H1 (cell line): ENCODE data around the gene EIPR1. TPM values are rescaled to one million over a fixed set of nuclear protein-coding genes. Genes with fewer than 3 reads are reported as not detected.

Source experiments
- CTCF ChIA-PET: fragments of 300-600 bp; sonication (Branson Sonifier 250); formaldehyde crosslinking; loops from one replicate; lab custom pipeline; 2021; ENCODE audit not compliant: partially characterized antibody; lab: Charles Lee
- POLR2A ChIA-PET: fragments of 300-600 bp; sonication (Branson Sonifier 250); formaldehyde crosslinking; loops from one replicate; lab custom pipeline; 2021; ENCODE audit warnings: inconsistent platforms; ENCODE audit not compliant: partially characterized antibody; lab: Charles Lee
- DNase-seq, 2 experiments: peaks; one replicate each; pipeline versions ENCODE4 v3.0.0 to v3.0.0-alpha.2; 2010 to 2022; ENCODE audit warnings: low spot score in 2 of 2, low read depth in 1 of 2, mixed read lengths in 1 of 2
- FAIRE-seq: peaks from 2 replicates; lab custom pipeline; 2011; peaks lifted over from hg19 to GRCh38; lab: Jason Lieb, UNC
- H2AFZ ChIP-seq: 2 replicates; pipeline ENCODE4 v1.8.1; 2012; ENCODE audit warnings: low read length, inconsistent platforms
- H2AK5ac ChIP-seq: 2 replicates; pipeline ENCODE4 v1.6.1; 2013; ENCODE audit warnings: low read depth, low read length
- H2BK120ac ChIP-seq: replicated peaks from 2 replicates; pipeline ENCODE3; 2013; ENCODE audit warnings: low read depth, low read length, inconsistent platforms
- H2BK12ac ChIP-seq: 2 replicates; pipeline ENCODE4 v1.6.1; 2013; ENCODE audit warnings: low read depth, low read length
- H2BK15ac ChIP-seq: 2 replicates; pipeline ENCODE4 v1.6.1; 2013; ENCODE audit warnings: low read length
- H2BK20ac ChIP-seq: 2 replicates; pipeline ENCODE4 v1.6.1; 2013; ENCODE audit warnings: low read length
- H2BK5ac ChIP-seq: 2 replicates; pipeline ENCODE4 v1.6.1; 2013; ENCODE audit warnings: low read depth, low read length
- H3K14ac ChIP-seq: 2 replicates; pipeline ENCODE4 v1.6.1; 2013; ENCODE audit warnings: inconsistent platforms; ENCODE audit not compliant: insufficient read length
- H3K18ac ChIP-seq: 2 replicates; pipeline ENCODE4 v1.6.1; 2013; ENCODE audit warnings: low read length; ENCODE audit errors: extremely low read depth
- H3K23ac ChIP-seq: 2 replicates; pipeline ENCODE4 v1.6.1; 2013; ENCODE audit warnings: inconsistent platforms; ENCODE audit not compliant: insufficient read length
- H3K23me2 ChIP-seq: 2 replicates; pipeline ENCODE4 v1.6.1; 2013; ENCODE audit warnings: low read depth, low read length
- H3K27ac ChIP-seq: 2 replicates; pipeline ENCODE4 v1.6.1; 2011; ENCODE audit warnings: low read depth, low read length, inconsistent platforms
- H3K27me3 ChIP-seq, 4 experiments: replicated peaks in 1 of 4; 1 replicate in 1 of 4; 2 replicates in 3 of 4; pipeline versions ENCODE4 v1.6.1 to v1.8.1; 2011 to 2013; ENCODE audit warnings: low read length in 3 of 4, mild to moderate bottlenecking in 3 of 4, inconsistent platforms in 2 of 4, mixed read lengths in 2 of 4, moderate library complexity in 1 of 4; ENCODE audit not compliant: control insufficient read depth in 3 of 4, insufficient read depth in 3 of 4; ENCODE audit errors: extremely low read depth in 1 of 4
- H3K36me3 ChIP-seq, 4 experiments: 2 replicates each; pipeline versions ENCODE4 v1.6.1 to v1.8.1; 2011 to 2013; ENCODE audit warnings: mild to moderate bottlenecking in 4 of 4, low read length in 3 of 4, moderate library complexity in 2 of 4, control low read depth in 1 of 4, inconsistent platforms in 1 of 4; ENCODE audit not compliant: insufficient read depth in 4 of 4, control insufficient read depth in 2 of 4
- H3K4ac ChIP-seq: replicated peaks from 2 replicates; pipeline ENCODE3; 2013; ENCODE audit warnings: low read length, low read depth, mixed read lengths, inconsistent platforms; ENCODE audit not compliant: insufficient read length
- H3K4me1 ChIP-seq, 4 experiments: replicated peaks in 1 of 4; 1 replicate in 1 of 4; 2 replicates in 3 of 4; pipeline versions ENCODE4 v1.6.1 to v1.8.1; 2011 to 2013; ENCODE audit warnings: low read length in 3 of 4, inconsistent platforms in 2 of 4, mixed read lengths in 1 of 4; ENCODE audit not compliant: insufficient read depth in 4 of 4, control insufficient read depth in 3 of 4
- H3K4me2 ChIP-seq, 2 experiments: 2 replicates each; pipeline versions ENCODE4 v1.6.1 to v1.8.1; 2011 to 2013; ENCODE audit warnings: low read depth in 2 of 2, low read length in 2 of 2, control low read depth in 1 of 2, inconsistent platforms in 1 of 2, mild to moderate bottlenecking in 1 of 2; ENCODE audit not compliant: insufficient read depth in 1 of 2
- H3K4me3 ChIP-seq, 4 experiments: fragments of 200-600, 300-600 bp in 1 of 4; sonication (generic), shearing (Covaris generic), sonication (Bioruptor Twin) in 1 of 4; 2 replicates each; pipeline versions ENCODE4 v1.5.1 to v1.8.1; 2011 to 2016; ENCODE audit warnings: low read length in 4 of 4, low read depth in 3 of 4, control low read depth in 2 of 4, inconsistent platforms in 2 of 4, mild to moderate bottlenecking in 2 of 4, mixed read lengths in 1 of 4, moderate library complexity in 1 of 4; ENCODE audit not compliant: insufficient read depth in 2 of 4; ENCODE audit errors: extremely low read depth in 1 of 4
- H3K56ac ChIP-seq: replicated peaks from 2 replicates; pipeline ENCODE3; 2013; ENCODE audit warnings: low read depth, mild to moderate bottlenecking, mixed read lengths, low read length, inconsistent platforms; ENCODE audit not compliant: insufficient read length
- H3K79me1 ChIP-seq: 2 replicates; pipeline ENCODE4 v1.6.1; 2013; ENCODE audit warnings: low read depth, low read length, control low read depth
- H3K79me2 ChIP-seq, 2 experiments: 2 replicates each; pipeline versions ENCODE4 v1.6.1 to v1.8.1; 2012 to 2013; ENCODE audit warnings: low read length in 2 of 2, mild to moderate bottlenecking in 2 of 2, inconsistent platforms in 1 of 2; ENCODE audit not compliant: insufficient read depth in 2 of 2, control insufficient read depth in 1 of 2
- H3K9ac ChIP-seq, 4 experiments: replicated peaks in 1 of 4; 1 replicate in 1 of 4; 2 replicates in 3 of 4; pipeline versions ENCODE4 v1.6.1 to v1.8.1; 2011 to 2013; ENCODE audit warnings: low read depth in 3 of 4, low read length in 3 of 4, control low read depth in 2 of 4, mild to moderate bottlenecking in 2 of 4, moderate library complexity in 2 of 4, inconsistent platforms in 1 of 4; ENCODE audit errors: extremely low read depth in 1 of 4
- H3K9me3 ChIP-seq, 2 experiments: 2 replicates each; pipeline versions ENCODE4 v1.6.1 to v1.8.1; 2012 to 2013; ENCODE audit warnings: mild to moderate bottlenecking in 2 of 2, moderate library complexity in 2 of 2, control low read depth in 1 of 2, inconsistent platforms in 1 of 2, low read depth in 1 of 2, low read length in 1 of 2, mixed read lengths in 1 of 2; ENCODE audit not compliant: insufficient read depth in 2 of 2
- H4K20me1 ChIP-seq, 2 experiments: replicated peaks in 1 of 2; 2 replicates each; pipeline versions ENCODE3 to v1.8.1; 2011 to 2013; ENCODE audit warnings: inconsistent platforms in 2 of 2, low read length in 2 of 2, mild to moderate bottlenecking in 1 of 2; ENCODE audit not compliant: insufficient read depth in 2 of 2, control insufficient read depth in 1 of 2
- H4K5ac ChIP-seq: 2 replicates; pipeline ENCODE4 v1.6.1; 2013; ENCODE audit warnings: low read length, low read depth, mixed read lengths, inconsistent platforms; ENCODE audit not compliant: insufficient read length
- H4K8ac ChIP-seq: 2 replicates; pipeline ENCODE4 v1.8.0; 2013; ENCODE audit warnings: mild to moderate bottlenecking, moderate library complexity, low read length, inconsistent platforms; ENCODE audit not compliant: insufficient read depth; ENCODE audit errors: extremely low read depth
- H4K91ac ChIP-seq: replicated peaks from 2 replicates; pipeline ENCODE3; 2013; ENCODE audit warnings: low read length, mixed read lengths, inconsistent platforms; ENCODE audit not compliant: insufficient read length
- FOSL1 ChIP-seq: IDR thresholded peaks from 2 replicates; pipeline ENCODE4 v1.6.1; 2011; ENCODE audit warnings: mild to moderate bottlenecking, low read depth, low read length, moderate library complexity; ENCODE audit not compliant: insufficient read depth
- MAX ChIP-seq: IDR thresholded peaks from 2 replicates; pipeline ENCODE4 v1.6.1; 2012; ENCODE audit warnings: inconsistent platforms
- POLR2A ChIP-seq, 2 experiments: IDR thresholded peaks; 1 replicate in 1 of 2; 2 replicates in 1 of 2; pipeline ENCODE4 v1.6.1; 2011; ENCODE audit warnings: low read depth in 2 of 2, low read length in 2 of 2, mild to moderate bottlenecking in 2 of 2; ENCODE audit errors: control extremely low read depth in 1 of 2
- RBBP5 ChIP-seq: IDR thresholded peaks from 2 replicates; pipeline ENCODE4 v1.7.1; 2012; ENCODE audit warnings: low read depth, mild to moderate bottlenecking, inconsistent platforms, low read length, moderate library complexity, borderline replicate concordance
- RFX5 ChIP-seq: IDR thresholded peaks from 2 replicates; pipeline ENCODE4 v1.6.1; 2011; ENCODE audit warnings: low read depth, low read length, improper control_type of control experiment, borderline replicate concordance
- SIN3A ChIP-seq, 2 experiments: IDR thresholded peaks in 1 of 2; conservative IDR thresholded peaks in 1 of 2; 2 replicates each; pipeline ENCODE4 v1.6.1; 2011 to 2012; ENCODE audit warnings: low read length in 2 of 2, improper control_type of control experiment in 1 of 2, low read depth in 1 of 2, mild to moderate bottlenecking in 1 of 2
- SUZ12 ChIP-seq: fragments of 200-600 bp; sonication (generic); IDR thresholded peaks from 2 replicates; pipeline ENCODE4 v1.6.1; 2012; ENCODE audit warnings: mild to moderate bottlenecking, inconsistent platforms, low read length, moderate library complexity, mixed read lengths
- TBP ChIP-seq: IDR thresholded peaks from 2 replicates; pipeline ENCODE4 v1.6.1; 2011; ENCODE audit warnings: low read depth, low read length, improper control_type of control experiment
- ZNF274 ChIP-seq: IDR thresholded peaks from 2 replicates; pipeline ENCODE4 v1.7.0; 2012; ENCODE audit warnings: low read length, borderline replicate concordance; ENCODE audit errors: extremely low read depth
- WGBS, 2 experiments: shearing (Covaris generic) in 1 of 2; methylation state at CpG; one replicate each; pipeline versions ENCODE4 v1.1.6 to v1.1.7; 2013 to 2015; ENCODE audit warnings: low lambda C conversion rate in 2 of 2, mixed read lengths in 2 of 2, inconsistent platforms in 1 of 2, low coverage in 1 of 2, missing lambda C conversion rate in 1 of 2; ENCODE audit not compliant: insufficient replicate concordance in 2 of 2, insufficient coverage in 1 of 2, insufficient read length in 1 of 2; ENCODE audit errors: extremely low coverage in 1 of 2, missing lambda C conversion rate in 1 of 2; 5-methylcytosine and 5-hydroxymethylcytosine counted together
- polyA plus RNA-seq, 7 experiments: library from polyadenylated mRNA; depleted of rRNA in 3 of 7; stranded (reverse) in 5 of 7; unstranded in 2 of 7; fragments of >200 nt in 5 of 7; fragments of 200-250 nt in 2 of 7; gene quantifications; 1 replicate in 5 of 7; 2 replicates in 1 of 7; 4 replicates in 1 of 7; pipeline versions ENCODE4 v1.2.1 to v1.2.3, GENCODE V29; 2011 to 2013; ENCODE audit warnings: missing spikeins in 2 of 7, mixed read lengths in 2 of 7
- total RNA-seq: library from RNA; stranded (reverse); fragmentation: NEBNext Ultra II Directional; extraction: Animal tissue kit (Norgen Biotek cat#: 25700); gene quantifications from 2 replicates; pipeline ENCODE4 v1.2.1, GENCODE V29; 2021

The EIPR1 gene
- total and polyA plus RNA-seq, 2 of the 8 experiments (the other 6 are each of a cell fraction or from before 2014, with no cell fraction given): 26.3 to 56.4 TPM

- Histone ChIP-seq H3K4ac (no peak overlapping the region), H3K56ac (no peak overlapping the region), H4K5ac (no peak overlapping the region), H2AFZ (no peak overlapping the region), H4K8ac (no peak overlapping the region), H3K27ac (no peak overlapping the region), H3K14ac (no peak overlapping the region), H3K27me3 (no peaks in the 10 kb centered on the region), H3K23me2 (no peaks in the 10 kb centered on the region), H4K91ac (no peak overlapping the region), H2AK5ac (no peak overlapping the region), H3K79me2 (no peaks in the 10 kb centered on the region), H3K23ac (no peak overlapping the region), H3K4me3 (no peak overlapping the region), H3K9ac (no peak overlapping the region), H3K79me1 (0 out of 2 replicates have a peak, but pooled peaks cover 5% of the 10 kb centered on the region), H2BK120ac (no peak overlapping the region), H3K4me1 (no peaks in the 10 kb centered on the region), H3K18ac (no peak overlapping the region), H3K36me3 (peaks cover 0 to 19% (median 13%) of the 10 kb centered on the region in 4 experiments; a peak in 7 of 8 replicates), H3K4me2 (no peak overlapping the region), H2BK15ac (no peak overlapping the region), H2BK12ac (no peak overlapping the region), H3K9me3 (no peaks in the 10 kb centered on the region), H4K20me1 (peaks cover 0 to 10% of the 10 kb centered on the region in 2 experiments), H2BK20ac (no peak overlapping the region), H2BK5ac (no peak overlapping the region)
- ChIA-PET POLR2A (no interaction called here), CTCF (interaction anchor here (0.8 to 1.6 kb wide), 4 partner anchors 10 to 42 kb away, joined by 3 to 4 read pairs (median 4); no protein-coding TSS in a partner anchor)
- FAIRE-seq: no peak
- no peak for DNase-seq
- TF ChIP-seq SUZ12 (no peak), MAX (no peak), POLR2A (IDR thresholded peaks at IDR 0.05; ENCODE audit: control extremely low read depth in 1 of 2, low read depth in 2 of 2, low read length in 2 of 2) (no peak), TBP (no peak), FOSL1 (no peak), RFX5 (no peak), SIN3A (conservative IDR thresholded peaks at IDR 0.05 in 1 of 2, IDR thresholded peaks at IDR 0.05 in 1 of 2; ENCODE audit: low read depth in 1 of 2, low read length in 2 of 2) (no peak), RBBP5 (no peak), ZNF274 (no peak)
- WGBS, 2 experiments: 90% methylated on average over 14 of the region's 14 CpGs; no CpG with 5 or more reads in 1 of the 2 experiments
These were observed 43.3 kb upstream of the EIPR1 start for GRCh38 chr2:3420769-3421397.
